ENCODE data around the gene CD55.

CD55 gene

GRCh38 chr1:207335138-207335537 lies 13.7 kb downstream of the CD55 start:
- no peak for DNase-seq (ENCODE audit: low read depth, low spot score)
- ChIA-PET CTCF (interaction anchor here (1.6 kb wide), 1 partner anchor 251 kb away, joined by 3 read pairs; no protein-coding TSS in a partner anchor), POLR2A (no interaction called here)
- TF ChIP-seq CTCF (IDR thresholded peaks at IDR 0.05; ENCODE audit: insufficient read depth, low read length, missing control alignments), result no peak
- no peak overlapping the region for H3K4me3 ChIP-seq (ENCODE audit: low read depth, low read length)

GRCh38 chr1:207335695-207336363 lies 14.4 kb downstream of the CD55 start:
- CTCF ChIA-PET, result interaction anchor here (1.6 kb wide), 1 partner anchor 252 kb away, joined by 3 read pairs; no protein-coding TSS in a partner anchor

GRCh38 chr1:207336559-207337467 lies 15.3 kb downstream of the CD55 start:
- no peak for TF ChIP-seq CTCF (IDR thresholded peaks at IDR 0.05; ENCODE audit: insufficient read depth, low read length, missing control alignments)
- ChIA-PET POLR2A (no interaction called here), CTCF (no interaction called here)
- H3K4me3 ChIP-seq (ENCODE audit: low read depth, low read length), result no peak overlapping the region
- DNase-seq (ENCODE audit: low read depth, low spot score), result no peak

More at GRCh38 chr1:207335695-207336363, 14.4 kb downstream of the CD55 start:
- no peak for DNase-seq (ENCODE audit: low read depth, low spot score)
- POLR2A ChIA-PET, result no interaction called here
- H3K4me3 ChIP-seq (ENCODE audit: low read depth, low read length), result no peak overlapping the region
- TF ChIP-seq CTCF (IDR thresholded peaks at IDR 0.05; ENCODE audit: insufficient read depth, low read length, missing control alignments), result no peak

- no peak for TF ChIP-seq CTCF (IDR thresholded peaks at IDR 0.05; ENCODE audit: insufficient read depth, low read length, missing control alignments)
- DNase-seq (ENCODE audit: low read depth, low spot score), result no peak
- H3K4me3 ChIP-seq (ENCODE audit: low read depth, low read length), result no peak overlapping the region
- ChIA-PET CTCF (no interaction called here), POLR2A (no interaction called here)
Observed at GRCh38 chr1:207342332-207342731, 20.9 kb downstream of the CD55 start.

GRCh38 chr1:207343675-207344074 lies 22.2 kb downstream of the CD55 start:
- TF ChIP-seq CTCF (IDR thresholded peaks at IDR 0.05; ENCODE audit: insufficient read depth, low read length, missing control alignments), result no peak
- H3K4me3 ChIP-seq (ENCODE audit: low read depth, low read length), result no peak overlapping the region
- DNase-seq (ENCODE audit: low read depth, low spot score), result no peak
- CTCF ChIA-PET, result interaction anchor here (0.8 kb wide), 1 partner anchor 14 kb away, joined by 3 read pairs; no protein-coding TSS in a partner anchor
- POLR2A ChIA-PET, result no interaction called here

- ChIA-PET POLR2A (no interaction called here), CTCF (no interaction called here)
- no peak for TF ChIP-seq CTCF (IDR thresholded peaks at IDR 0.05; ENCODE audit: insufficient read depth, low read length, missing control alignments)
- DNase-seq (ENCODE audit: low read depth, low spot score), result no peak
- no peak overlapping the region for H3K4me3 ChIP-seq (ENCODE audit: low read depth, low read length)
Observed at GRCh38 chr1:207344221-207344620, 22.7 kb downstream of the CD55 start.

Data from AG04449 (cell line).